Breast epithelium (tissue), 3 donors: ENCODE data around the gene FSIP1.

ENCODE experiments used
- POLR2AphosphoS5 ChIP-seq, 3 donors: sonication (generic); formaldehyde crosslinking; IDR thresholded peaks; one replicate each; pipeline ENCODE4 v1.6.1; 2017; ENCODE audit warnings: antibody characterized with exemption in 3 of 3
- TF ChIP-seq, protein P1 (sequence below), 3 donors: fragments of 450-650 bp; IDR thresholded peaks; one replicate each; pipeline ENCODE4 v1.5.1; 2016 to 2017; ENCODE audit warnings: antibody characterized with exemption in 3 of 3, mild to moderate bottlenecking in 3 of 3, moderate library complexity in 3 of 3

GRCh38 chr15:39792844-39793335 lies 10.2 kb upstream of the FSIP1 start:
- TF ChIP-seq, protein P1, sequence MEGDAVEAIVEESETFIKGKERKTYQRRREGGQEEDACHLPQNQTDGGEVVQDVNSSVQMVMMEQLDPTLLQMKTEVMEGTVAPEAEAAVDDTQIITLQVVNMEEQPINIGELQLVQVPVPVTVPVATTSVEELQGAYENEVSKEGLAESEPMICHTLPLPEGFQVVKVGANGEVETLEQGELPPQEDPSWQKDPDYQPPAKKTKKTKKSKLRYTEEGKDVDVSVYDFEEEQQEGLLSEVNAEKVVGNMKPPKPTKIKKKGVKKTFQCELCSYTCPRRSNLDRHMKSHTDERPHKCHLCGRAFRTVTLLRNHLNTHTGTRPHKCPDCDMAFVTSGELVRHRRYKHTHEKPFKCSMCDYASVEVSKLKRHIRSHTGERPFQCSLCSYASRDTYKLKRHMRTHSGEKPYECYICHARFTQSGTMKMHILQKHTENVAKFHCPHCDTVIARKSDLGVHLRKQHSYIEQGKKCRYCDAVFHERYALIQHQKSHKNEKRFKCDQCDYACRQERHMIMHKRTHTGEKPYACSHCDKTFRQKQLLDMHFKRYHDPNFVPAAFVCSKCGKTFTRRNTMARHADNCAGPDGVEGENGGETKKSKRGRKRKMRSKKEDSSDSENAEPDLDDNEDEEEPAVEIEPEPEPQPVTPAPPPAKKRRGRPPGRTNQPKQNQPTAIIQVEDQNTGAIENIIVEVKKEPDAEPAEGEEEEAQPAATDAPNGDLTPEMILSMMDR (IDR thresholded peaks at IDR 0.05), result no peak
- no peak for TF ChIP-seq POLR2AphosphoS5 (IDR thresholded peaks at IDR 0.05)
